Fibroblast of gingiva (primary cell): ENCODE results near the gene PROC.

Experiments used
- DNase-seq: peaks from one replicate; pipeline ENCODE4 v3.0.0-alpha.2; 2011; ENCODE audit warnings: low read depth

PROC gene

DNA sequence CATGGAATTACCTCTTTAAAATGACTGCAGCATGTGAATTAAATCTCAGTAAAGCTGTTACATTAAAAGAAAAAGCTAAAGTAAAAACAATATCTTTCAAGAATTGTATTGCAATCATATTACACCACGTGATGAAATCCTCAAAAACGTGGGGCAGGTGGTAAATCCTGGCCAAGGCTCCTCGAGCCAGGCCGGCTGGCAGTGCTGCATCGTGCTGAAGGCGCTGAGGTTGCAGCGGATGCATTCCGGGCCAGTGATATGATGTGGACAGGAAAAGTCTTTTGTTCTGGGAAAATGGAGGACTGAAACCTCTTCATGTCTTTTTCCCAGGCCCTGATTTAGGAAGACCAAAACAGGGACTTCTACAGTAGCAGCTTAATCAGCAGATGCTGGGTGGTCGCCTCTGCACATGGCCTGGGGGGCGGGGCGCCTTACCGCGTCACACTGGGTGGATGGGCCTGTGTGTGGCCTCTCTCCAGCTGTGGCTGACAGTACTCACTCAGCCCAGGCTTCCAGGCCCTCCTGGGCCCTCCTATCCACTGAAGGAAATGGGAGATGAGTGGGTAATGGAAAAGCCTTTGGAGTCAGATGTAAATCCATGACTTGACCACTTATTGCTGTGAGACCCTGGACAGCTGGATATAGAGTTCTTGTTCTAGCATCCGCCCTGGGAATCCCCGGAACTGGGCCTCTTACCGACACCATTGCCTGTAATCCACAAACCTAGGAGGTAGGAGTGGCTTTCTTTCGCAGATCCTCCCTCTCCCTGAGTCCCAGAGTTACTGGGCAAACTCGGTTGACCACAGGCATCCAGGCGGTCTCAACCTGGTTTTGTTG, 45.1 kb downstream of the PROC start:
- no peak for DNase-seq

DNA sequence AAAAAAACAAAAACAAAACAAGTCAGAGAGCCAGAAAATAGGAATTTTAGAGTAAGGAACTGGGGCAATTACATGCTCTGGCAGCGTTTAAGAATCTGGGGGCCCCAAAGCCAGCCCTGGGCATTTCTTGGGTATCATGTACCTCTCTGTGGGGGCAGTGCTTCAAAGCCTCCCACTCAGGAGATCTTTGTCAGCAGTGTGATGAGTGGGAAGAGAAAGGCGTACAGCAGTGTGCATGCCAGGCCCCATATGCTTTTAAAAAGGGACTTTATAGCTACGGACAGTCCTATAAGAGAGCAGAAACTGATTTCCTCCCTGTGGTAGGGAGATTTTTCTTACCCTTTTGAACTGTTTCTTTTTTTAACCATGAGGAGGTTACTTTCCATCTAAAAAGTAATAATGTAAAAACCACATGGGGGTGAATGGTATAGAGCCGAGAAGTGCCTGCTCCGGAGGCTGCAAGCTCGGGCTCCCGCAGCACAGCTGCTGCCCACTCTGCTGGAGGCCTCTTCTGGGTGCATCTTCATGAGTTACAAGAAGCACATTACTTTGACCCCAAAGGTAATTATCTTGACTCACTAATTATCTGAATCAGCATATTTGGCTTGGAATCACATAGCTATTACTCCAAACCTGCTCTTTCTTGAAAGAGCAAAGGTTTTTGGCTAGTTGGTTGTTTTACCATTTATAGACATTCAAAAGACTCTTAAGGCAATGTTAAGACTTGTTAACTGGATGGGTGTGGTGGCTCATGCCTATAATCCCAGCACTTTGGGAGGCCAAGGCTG, 46.4 kb downstream of the PROC start:
- no peak for DNase-seq

DNA sequence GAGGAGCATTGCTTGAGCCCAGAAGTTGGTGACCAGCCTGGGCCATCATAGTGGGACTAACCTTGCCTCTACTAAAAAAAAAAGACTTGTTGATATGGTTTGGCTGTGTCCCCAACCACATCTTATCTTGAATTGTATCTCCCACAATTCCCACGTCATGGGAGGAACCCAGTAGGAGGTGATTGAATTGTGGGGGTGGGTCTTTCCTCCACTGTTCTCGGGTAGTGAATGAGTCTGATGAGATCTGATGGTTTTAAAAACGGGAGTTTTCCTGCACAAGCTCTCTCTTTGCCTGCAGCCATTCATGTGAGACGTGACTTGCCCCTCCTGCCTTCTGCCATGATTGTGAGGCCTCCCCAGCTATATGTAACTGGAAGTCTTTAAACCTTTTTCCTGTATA, 47.0 kb downstream of the PROC start:
- DNase-seq: no peak

DNA sequence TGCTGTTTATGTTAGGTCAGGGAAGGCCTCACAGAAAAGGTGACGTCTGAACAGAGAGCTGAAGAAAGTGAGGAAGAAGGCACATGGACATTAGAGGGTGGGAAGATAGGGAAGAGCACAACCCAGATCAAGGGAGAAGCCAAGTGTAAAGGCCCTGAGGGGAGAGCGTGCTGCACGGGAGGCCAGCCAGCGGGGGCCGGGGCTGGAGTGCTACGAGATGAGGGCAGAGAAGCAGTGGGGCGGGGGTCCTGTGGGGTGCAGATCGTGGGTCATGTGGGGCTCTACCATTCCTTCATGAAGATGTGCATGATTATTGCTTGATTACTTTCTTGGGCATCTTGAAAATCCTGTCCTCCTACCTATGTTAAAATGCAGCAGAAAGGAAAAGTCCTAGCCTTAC, 50.8 kb downstream of the PROC start:
- no peak for DNase-seq

DNA sequence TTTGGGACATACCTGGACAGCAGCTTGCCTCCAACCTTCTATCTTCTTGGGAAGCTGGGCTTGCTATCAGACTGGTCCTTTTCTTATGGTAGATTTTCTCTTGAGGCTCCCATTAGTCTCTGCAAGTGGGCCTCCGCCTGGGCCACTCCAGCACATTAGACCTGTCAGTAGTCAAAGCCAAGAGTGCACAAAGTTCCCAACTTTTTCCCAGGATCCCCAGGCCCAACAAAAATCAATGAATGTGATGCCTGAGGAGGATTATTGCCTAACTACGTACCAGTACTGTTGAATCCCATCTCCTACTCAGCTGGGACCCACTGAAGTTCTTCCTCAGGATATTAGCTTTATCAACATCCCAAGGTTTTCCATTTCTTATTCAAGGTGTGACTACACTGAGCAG, 51.7 kb downstream of the PROC start:
- no peak for DNase-seq

DNA sequence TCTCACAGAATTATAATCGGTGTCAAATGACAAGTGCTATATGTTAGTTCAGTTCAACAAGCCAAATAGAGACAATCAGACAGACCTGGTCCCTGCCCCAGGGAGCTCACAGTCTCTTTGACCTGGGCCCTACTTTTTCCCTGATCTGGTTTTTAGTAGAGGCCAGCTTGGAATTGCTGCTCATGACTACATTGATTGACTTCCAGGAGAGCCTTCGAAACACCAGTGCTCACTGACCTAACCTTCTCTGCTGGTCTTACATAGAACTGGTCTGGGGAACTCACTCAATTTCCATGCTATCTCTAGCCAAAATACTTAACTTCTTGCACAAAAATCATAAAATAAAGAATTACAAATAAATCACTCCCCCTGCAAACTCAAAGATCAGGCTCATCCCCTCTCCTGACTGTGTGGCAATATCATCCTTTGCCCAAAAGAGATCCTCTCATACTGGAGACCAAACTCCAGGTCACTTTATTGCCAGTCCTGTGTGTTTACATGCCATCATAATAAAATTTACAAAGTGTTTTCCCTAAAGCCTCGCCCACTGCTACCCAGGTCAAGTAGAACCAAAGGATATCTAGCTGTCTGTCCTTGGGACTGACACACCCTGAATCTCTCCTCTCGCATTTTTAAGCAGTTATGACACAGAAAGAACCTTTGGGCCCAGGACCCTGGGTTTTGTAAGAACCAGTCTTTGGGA, 53.2 kb downstream of the PROC start:
- DNase-seq: no peak

DNA sequence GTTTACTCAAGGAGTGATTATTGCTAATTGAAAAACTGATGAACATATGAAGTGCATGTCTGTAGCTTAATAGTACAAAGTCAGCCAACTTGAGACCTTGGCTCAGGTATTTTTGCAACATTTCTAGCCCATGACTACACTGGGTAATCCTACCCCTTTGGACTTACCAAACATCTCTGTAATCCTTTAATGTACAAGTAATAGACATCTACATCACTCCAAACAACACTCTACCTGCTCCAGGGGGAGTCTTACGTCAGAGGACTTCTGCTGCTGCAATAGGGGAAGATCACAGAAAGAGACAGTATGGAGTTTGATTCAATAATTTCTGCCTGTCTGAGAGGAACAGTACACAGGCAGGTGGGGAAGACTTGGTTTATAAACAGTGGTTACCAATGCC, 54.0 kb downstream of the PROC start:
- no peak for DNase-seq

DNA sequence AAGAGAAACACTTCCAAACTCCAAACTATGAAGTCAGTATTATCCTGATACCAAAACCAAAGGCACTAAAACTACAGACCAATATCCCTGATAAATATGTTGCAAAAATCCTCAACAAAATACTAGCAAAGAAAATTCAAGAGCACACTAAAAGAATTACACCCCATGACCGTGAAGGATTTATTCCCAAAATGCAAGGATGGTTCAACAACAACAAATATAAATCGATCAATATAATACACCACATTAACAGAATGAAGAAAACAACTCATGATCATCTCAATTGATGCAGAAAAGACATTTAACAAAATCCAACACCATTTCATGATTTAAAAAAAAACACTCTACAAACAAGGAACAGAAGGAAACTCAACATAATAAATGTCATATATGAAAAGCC, 57.6 kb downstream of the PROC start:
- DNase-seq: no peak
